ENCODE measurements around the gene SGCG.

The SGCG gene

DNA sequence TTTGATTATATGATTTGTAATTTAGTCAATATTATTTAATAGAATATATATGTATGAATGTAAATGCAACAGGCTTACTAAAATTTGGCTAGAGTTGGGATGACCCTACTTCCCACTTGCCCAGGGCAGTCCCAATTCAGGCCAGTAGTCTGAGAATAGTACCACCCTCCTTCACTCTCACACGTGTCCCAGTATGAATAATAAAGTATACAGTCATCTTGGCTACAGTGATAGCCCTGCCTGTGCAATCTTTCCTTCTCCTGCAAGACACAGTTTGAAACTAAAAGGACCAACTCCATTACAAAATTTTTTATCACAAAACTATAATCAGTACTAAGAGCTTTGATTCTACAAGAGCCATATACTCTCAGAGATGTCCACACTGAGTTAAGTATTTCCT, 176.6 kb downstream of the SGCG start:
- TF ChIP-seq, protein P1, sequence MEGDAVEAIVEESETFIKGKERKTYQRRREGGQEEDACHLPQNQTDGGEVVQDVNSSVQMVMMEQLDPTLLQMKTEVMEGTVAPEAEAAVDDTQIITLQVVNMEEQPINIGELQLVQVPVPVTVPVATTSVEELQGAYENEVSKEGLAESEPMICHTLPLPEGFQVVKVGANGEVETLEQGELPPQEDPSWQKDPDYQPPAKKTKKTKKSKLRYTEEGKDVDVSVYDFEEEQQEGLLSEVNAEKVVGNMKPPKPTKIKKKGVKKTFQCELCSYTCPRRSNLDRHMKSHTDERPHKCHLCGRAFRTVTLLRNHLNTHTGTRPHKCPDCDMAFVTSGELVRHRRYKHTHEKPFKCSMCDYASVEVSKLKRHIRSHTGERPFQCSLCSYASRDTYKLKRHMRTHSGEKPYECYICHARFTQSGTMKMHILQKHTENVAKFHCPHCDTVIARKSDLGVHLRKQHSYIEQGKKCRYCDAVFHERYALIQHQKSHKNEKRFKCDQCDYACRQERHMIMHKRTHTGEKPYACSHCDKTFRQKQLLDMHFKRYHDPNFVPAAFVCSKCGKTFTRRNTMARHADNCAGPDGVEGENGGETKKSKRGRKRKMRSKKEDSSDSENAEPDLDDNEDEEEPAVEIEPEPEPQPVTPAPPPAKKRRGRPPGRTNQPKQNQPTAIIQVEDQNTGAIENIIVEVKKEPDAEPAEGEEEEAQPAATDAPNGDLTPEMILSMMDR (IDR thresholded peaks at IDR 0.05; ENCODE audit: insufficient read depth, low read depth, low read length, missing control alignments) = no peak
- no peak for DNase-seq (ENCODE audit: low read depth)
- no peak overlapping the region for H3K4me3 ChIP-seq (ENCODE audit: low read length)

GRCh38 chr13:23359882-23360281, 179.1 kb downstream of the SGCG start:
- TF ChIP-seq, protein P1 (IDR thresholded peaks at IDR 0.05; ENCODE audit: insufficient read depth, low read depth, low read length, missing control alignments) = no peak
- no peak for DNase-seq (ENCODE audit: low read depth)
- H3K4me3 ChIP-seq (ENCODE audit: low read length) = no peak overlapping the region

DNA sequence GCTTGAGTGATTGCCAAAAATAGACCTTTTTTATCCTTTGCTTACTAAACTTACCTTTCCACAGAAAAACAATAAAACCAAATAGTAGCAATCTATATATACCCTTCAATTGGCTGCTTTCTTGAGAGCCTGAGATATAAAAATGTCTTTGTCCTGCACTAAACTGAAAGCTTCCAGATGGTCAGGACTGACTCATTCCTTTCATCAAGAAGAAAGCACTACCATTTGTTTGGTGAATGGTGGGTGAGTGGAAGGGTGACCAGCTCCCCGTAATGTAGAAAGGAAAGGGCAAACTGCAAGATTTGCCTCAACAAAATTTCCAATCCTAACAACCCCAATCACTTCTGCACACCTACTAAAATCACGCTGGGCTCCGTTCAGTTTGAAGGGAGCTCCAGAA, 184.9 kb downstream of the SGCG start:
- no peak overlapping the region for H3K4me3 ChIP-seq (ENCODE audit: low read length)
- TF ChIP-seq, protein P1 (IDR thresholded peaks at IDR 0.05; ENCODE audit: insufficient read depth, low read depth, low read length, missing control alignments) = no peak
- no peak for DNase-seq (ENCODE audit: low read depth)

DNA sequence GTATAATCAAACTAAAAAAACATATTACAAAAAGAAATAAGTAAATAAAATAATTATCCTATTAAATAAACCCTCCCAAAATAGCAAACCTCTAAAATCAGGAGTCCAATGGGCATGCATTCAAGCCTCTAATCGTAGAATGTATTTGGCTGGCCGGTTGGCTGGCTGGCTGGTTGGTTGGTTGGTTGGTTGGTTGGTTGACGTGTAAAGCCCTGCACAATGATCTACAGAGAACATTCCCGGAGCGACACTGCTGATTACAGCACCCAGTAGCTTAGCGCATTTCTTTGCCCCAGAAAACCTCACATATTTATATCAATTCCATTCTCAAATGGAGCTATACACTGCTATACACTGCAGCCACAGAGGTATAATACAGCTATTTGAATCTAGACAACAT, 187.1 kb downstream of the SGCG start:
- no peak overlapping the region for H3K4me3 ChIP-seq (ENCODE audit: low read length)
- TF ChIP-seq, protein P1 (IDR thresholded peaks at IDR 0.05; ENCODE audit: insufficient read depth, low read depth, low read length, missing control alignments) = no peak
- no peak for DNase-seq (ENCODE audit: low read depth)

DNA sequence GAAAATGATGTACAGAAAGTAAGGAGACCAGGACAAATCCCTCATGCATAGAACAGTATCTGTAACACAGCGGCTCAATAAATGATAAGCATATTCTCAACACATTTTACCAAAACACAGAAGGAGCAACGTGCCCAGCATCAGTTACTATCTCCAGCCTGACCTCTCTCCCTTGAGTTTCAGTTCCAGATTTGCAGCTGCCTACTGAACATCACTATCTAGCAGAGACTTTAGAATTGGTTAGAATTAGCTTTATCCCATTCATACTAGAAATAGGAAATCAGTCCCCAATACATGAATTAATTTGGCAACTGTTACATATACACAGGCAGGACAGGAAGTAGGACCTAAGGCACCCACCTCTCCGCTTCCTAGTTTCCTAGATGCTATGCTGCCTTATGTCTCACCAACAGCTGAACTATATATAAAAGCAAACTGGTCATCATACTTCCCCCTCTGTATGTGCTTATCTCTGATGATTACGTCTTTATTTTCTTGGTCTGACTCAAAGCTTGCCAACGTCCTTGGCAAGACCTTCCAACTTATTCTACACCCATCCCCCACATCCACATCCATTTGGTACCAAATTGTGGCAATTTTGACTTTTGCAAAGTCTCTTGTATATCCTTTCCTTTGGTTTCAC, 191.6 kb downstream of the SGCG start:
- TF ChIP-seq, protein P1 (IDR thresholded peaks at IDR 0.05; ENCODE audit: insufficient read depth, low read depth, low read length, missing control alignments) = no peak
- H3K4me3 ChIP-seq (ENCODE audit: low read length) = no peak overlapping the region

More for the DNA sequence above, 191.6 kb downstream of the SGCG start:
- DNase-seq (ENCODE audit: low read depth) = no peak

Measured in epithelial cell of esophagus (primary cell).